SK-N-SH (cell line): ENCODE measurements around the gene BMPR1B.

Source experiments
- CTCF ChIP-seq: fragments of 200-600 bp; sonication (generic); IDR thresholded peaks from 2 replicates; pipeline ENCODE4 v1.6.1; 2017; ENCODE audit warnings: antibody characterized with exemption, mild to moderate bottlenecking, moderate library complexity
- EP300 ChIP-seq, 2 experiments: IDR thresholded peaks; 2 replicates each; pipeline versions ENCODE4 v1.4.0 to v1.6.1; 2012; ENCODE audit warnings: borderline replicate concordance in 1 of 2, low read depth in 1 of 2, low read length in 1 of 2
- MXI1 ChIP-seq: IDR thresholded peaks from 2 replicates; pipeline ENCODE4 v1.6.1; 2012; ENCODE audit warnings: mild to moderate bottlenecking, low read depth, low read length, improper control_type of control experiment
- RAD21 ChIP-seq: IDR thresholded peaks from 2 replicates; pipeline ENCODE4 v1.6.1; 2012; ENCODE audit warnings: mild to moderate bottlenecking, low read length
- SMC3 ChIP-seq: IDR thresholded peaks from 2 replicates; pipeline ENCODE4 v1.6.1; 2012; ENCODE audit warnings: low read depth, low read length, improper control_type of control experiment
- YY1 ChIP-seq: IDR thresholded peaks from 2 replicates; pipeline ENCODE4 v1.4.0; 2012; ENCODE audit warnings: low read depth, mild to moderate bottlenecking

GRCh38 chr4:95093460-95093859 lies 335.7 kb downstream of the BMPR1B start:
- no peak for TF ChIP-seq RAD21
- TF ChIP-seq CTCF = no peak
- TF ChIP-seq YY1 = no peak
- TF ChIP-seq MXI1 = no peak
- TF ChIP-seq SMC3 = no peak
- TF ChIP-seq EP300 (IDR thresholded peaks at IDR 0.05; ENCODE audit: borderline replicate concordance in 1 of 2, low read depth in 1 of 2, low read length in 1 of 2) = no peak
